Measurements from ENCODE around the gene UNG.

Gene UNG

GRCh38 chr12:109109746-109110350, 12.5 kb downstream of the UNG start:
- TF ChIP-seq TAF1 (IDR thresholded peaks at IDR 0.05; ENCODE audit: low read depth) (no peak), FOXM1 (IDR thresholded peaks at IDR 0.05; ENCODE audit: borderline replicate concordance, low read depth) (no peak), NFIC (IDR thresholded peaks at IDR 0.05) (no peak), CREB1 (IDR thresholded peaks at IDR 0.05; ENCODE audit: low read depth) (no peak), ZBTB7A (IDR thresholded peaks at IDR 0.05; ENCODE audit: low read depth) (no peak)
- TF ChIP-seq, protein P1, sequence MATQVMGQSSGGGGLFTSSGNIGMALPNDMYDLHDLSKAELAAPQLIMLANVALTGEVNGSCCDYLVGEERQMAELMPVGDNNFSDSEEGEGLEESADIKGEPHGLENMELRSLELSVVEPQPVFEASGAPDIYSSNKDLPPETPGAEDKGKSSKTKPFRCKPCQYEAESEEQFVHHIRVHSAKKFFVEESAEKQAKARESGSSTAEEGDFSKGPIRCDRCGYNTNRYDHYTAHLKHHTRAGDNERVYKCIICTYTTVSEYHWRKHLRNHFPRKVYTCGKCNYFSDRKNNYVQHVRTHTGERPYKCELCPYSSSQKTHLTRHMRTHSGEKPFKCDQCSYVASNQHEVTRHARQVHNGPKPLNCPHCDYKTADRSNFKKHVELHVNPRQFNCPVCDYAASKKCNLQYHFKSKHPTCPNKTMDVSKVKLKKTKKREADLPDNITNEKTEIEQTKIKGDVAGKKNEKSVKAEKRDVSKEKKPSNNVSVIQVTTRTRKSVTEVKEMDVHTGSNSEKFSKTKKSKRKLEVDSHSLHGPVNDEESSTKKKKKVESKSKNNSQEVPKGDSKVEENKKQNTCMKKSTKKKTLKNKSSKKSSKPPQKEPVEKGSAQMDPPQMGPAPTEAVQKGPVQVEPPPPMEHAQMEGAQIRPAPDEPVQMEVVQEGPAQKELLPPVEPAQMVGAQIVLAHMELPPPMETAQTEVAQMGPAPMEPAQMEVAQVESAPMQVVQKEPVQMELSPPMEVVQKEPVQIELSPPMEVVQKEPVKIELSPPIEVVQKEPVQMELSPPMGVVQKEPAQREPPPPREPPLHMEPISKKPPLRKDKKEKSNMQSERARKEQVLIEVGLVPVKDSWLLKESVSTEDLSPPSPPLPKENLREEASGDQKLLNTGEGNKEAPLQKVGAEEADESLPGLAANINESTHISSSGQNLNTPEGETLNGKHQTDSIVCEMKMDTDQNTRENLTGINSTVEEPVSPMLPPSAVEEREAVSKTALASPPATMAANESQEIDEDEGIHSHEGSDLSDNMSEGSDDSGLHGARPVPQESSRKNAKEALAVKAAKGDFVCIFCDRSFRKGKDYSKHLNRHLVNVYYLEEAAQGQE (IDR thresholded peaks at IDR 0.05; ENCODE audit: low read depth): no peak

GRCh38 chr12:109110988-109111495, 13.6 kb downstream of the UNG start:
- no peak for TF ChIP-seq YY1 (IDR thresholded peaks at IDR 0.05; ENCODE audit: low read depth)
- no peak for TF ChIP-seq TCF12 (IDR thresholded peaks at IDR 0.05; ENCODE audit: low read depth)
- TF ChIP-seq, protein P1 (IDR thresholded peaks at IDR 0.05; ENCODE audit: low read depth): no peak
- TF ChIP-seq NFIC (IDR thresholded peaks at IDR 0.05): no peak
- no peak for TF ChIP-seq FOXM1 (IDR thresholded peaks at IDR 0.05; ENCODE audit: borderline replicate concordance, low read depth)
- TF ChIP-seq MAX (IDR thresholded peaks at IDR 0.05): no peak
- TF ChIP-seq RAD21 (IDR thresholded peaks at IDR 0.05; ENCODE audit: low read depth): no peak
- TF ChIP-seq TEAD4 (IDR thresholded peaks at IDR 0.05): no peak
- no peak for TF ChIP-seq CREB1 (IDR thresholded peaks at IDR 0.05; ENCODE audit: low read depth)
- no peak for TF ChIP-seq USF1 (IDR thresholded peaks at IDR 0.05)
- no peak for TF ChIP-seq EGR1 (IDR thresholded peaks at IDR 0.05)
- TF ChIP-seq EP300 (IDR thresholded peaks at IDR 0.05; ENCODE audit: borderline replicate concordance): no peak
- TF ChIP-seq CEBPB (IDR thresholded peaks at IDR 0.05): no peak
- TF ChIP-seq TAF1 (IDR thresholded peaks at IDR 0.05; ENCODE audit: low read depth): no peak
- no peak for TF ChIP-seq ZBTB7A (IDR thresholded peaks at IDR 0.05; ENCODE audit: low read depth)

DNA sequence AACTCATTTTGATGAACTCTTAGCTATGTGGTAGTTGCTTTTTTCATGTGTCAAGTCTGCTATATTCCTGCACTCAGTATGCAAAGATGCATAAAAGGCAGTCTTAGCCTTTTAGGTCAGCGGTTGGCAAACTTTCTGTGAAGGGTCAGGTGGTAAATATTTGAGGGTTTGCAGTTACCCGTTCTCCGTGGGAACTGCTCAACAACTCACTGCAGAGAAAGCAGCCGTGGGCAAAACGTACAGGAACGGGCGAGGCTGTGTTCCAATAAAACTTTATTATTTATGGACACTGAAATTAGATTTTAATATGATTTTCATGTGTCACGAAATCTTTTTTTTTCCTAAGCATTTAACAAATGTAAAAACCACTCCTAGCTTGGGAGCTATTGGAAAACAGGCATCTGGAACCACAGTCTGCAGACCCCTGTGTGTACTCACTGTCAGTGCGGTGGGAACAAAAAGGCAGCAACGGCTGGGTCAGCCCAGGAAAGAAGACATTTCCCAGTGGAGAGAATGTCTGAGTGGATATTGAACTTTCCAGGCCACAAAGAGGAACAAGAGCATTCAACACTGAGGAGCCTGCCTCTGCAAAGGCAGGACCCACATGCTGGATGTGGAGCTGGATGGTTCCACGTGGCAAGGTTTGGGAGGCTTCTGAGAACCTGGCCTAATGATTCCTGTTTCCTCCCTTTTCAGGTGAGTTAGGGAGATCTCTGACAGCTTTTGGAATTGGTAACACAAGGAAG, 15.5 kb downstream of the UNG start:
- TF ChIP-seq ZBTB7A (IDR thresholded peaks at IDR 0.05; ENCODE audit: low read depth) (no peak), TAF1 (IDR thresholded peaks at IDR 0.05; ENCODE audit: low read depth) (no peak), EGR1 (IDR thresholded peaks at IDR 0.05) (no peak), RAD21 (IDR thresholded peaks at IDR 0.05; ENCODE audit: low read depth) (no peak), YY1 (IDR thresholded peaks at IDR 0.05; ENCODE audit: low read depth) (no peak)

DNA sequence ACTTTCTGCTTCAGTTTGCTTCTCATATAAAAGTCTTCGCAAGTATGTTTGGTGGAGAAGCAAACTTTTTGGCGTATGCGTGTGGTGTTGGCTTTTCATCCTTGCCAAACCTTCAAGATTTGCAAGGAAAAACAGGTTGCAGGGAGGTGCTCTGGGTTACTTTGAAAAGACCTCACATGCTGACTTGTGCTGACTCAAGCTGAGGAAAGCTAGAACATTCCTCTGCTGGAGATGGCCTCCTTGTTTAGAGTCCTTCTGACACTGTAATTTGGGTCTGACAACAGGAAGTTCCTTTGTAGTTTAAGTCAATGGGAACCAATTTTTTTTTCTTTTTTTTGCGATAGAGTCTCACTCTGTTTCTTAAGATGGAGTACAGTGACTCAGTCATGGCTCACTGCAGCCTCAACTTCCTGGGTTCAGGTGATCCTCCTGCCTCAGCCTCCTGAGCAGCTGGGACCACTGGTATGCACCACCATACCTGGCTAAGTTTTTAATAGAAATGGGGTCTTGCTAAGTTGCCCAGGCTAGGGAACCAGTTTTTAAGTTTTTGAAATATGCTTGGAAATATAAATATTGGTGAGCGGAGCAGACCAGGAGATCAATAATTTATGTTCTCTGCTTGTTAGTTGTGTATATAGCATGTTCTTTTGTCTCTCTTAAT, 16.4 kb downstream of the UNG start:
- TF ChIP-seq NFIC (IDR thresholded peaks at IDR 0.05): no peak
- TF ChIP-seq, protein P1 (IDR thresholded peaks at IDR 0.05; ENCODE audit: low read depth): no peak
- no peak for TF ChIP-seq EP300 (IDR thresholded peaks at IDR 0.05; ENCODE audit: borderline replicate concordance)
- TF ChIP-seq TAF1 (IDR thresholded peaks at IDR 0.05; ENCODE audit: low read depth): no peak
- TF ChIP-seq MAX (IDR thresholded peaks at IDR 0.05): no peak
- no peak for TF ChIP-seq CEBPB (IDR thresholded peaks at IDR 0.05)
- no peak for TF ChIP-seq YY1 (IDR thresholded peaks at IDR 0.05; ENCODE audit: low read depth)
- TF ChIP-seq CREB1 (IDR thresholded peaks at IDR 0.05; ENCODE audit: low read depth): no peak
- TF ChIP-seq TCF12 (IDR thresholded peaks at IDR 0.05; ENCODE audit: low read depth): no peak
- TF ChIP-seq USF1 (IDR thresholded peaks at IDR 0.05): no peak
- TF ChIP-seq RAD21 (IDR thresholded peaks at IDR 0.05; ENCODE audit: low read depth): no peak

All from Ishikawa (cell line).